SK-N-SH treated with all-trans-retinoic acid at 6 μM for 48 hours (cell line): ENCODE results near the gene SIGLEC5.

Experiments used
- ATAC-seq: fragments of 200-7000 bp; cut with Tn5 transposase; 3 replicates; pipeline ENCODE4 v1.9.1; 2020; ENCODE audit warnings: mild to moderate bottlenecking, moderate library complexity
- ARNTL ChIP-seq: fragments of 450-650 bp; formaldehyde crosslinking; IDR thresholded peaks from 2 replicates; pipeline ENCODE4 v1.5.0; 2020; ENCODE audit warnings: low read depth, mild to moderate bottlenecking, moderate library complexity, borderline replicate concordance
- BACH2 ChIP-seq: fragments of 250-450 bp; sonication (Bioruptor Pico); IDR thresholded peaks from 2 replicates; pipeline ENCODE4 v1.9.0; 2021; ENCODE audit warnings: mild to moderate bottlenecking, borderline replicate concordance
- CSDC2 ChIP-seq: fragments of 250-450 bp; sonication (Bioruptor Pico); IDR thresholded peaks from 2 replicates; pipeline ENCODE4 v1.5.0; 2020; ENCODE audit warnings: mild to moderate bottlenecking, moderate library complexity
- ESRRG ChIP-seq: fragments of 250-450 bp; sonication (Bioruptor Pico); IDR thresholded peaks from 2 replicates; pipeline ENCODE4 v1.6.1; 2021; ENCODE audit warnings: mild to moderate bottlenecking
- GLIS3 ChIP-seq: fragments of 250-450 bp; sonication (Bioruptor Pico); IDR thresholded peaks from 2 replicates; pipeline ENCODE4 v1.5.0; 2020; ENCODE audit warnings: mild to moderate bottlenecking, moderate library complexity
- ISL1 ChIP-seq: fragments of 250-450 bp; sonication (Bioruptor Pico); IDR thresholded peaks from 2 replicates; pipeline ENCODE4 v2.1.2; 2022; ENCODE audit warnings: mild to moderate bottlenecking, moderate library complexity
- OSR1 ChIP-seq: fragments of 250-450 bp; sonication (Bioruptor Pico); IDR thresholded peaks from 2 replicates; pipeline ENCODE4 v1.8.0; 2022; ENCODE audit warnings: moderate library complexity, mild to moderate bottlenecking, inconsistent platforms
- PPARA ChIP-seq: fragments of 250-450 bp; sonication (Bioruptor Pico); IDR thresholded peaks from 2 replicates; pipeline ENCODE4 v1.5.0; 2020; ENCODE audit warnings: mild to moderate bottlenecking, borderline replicate concordance
- SNAI2 ChIP-seq: fragments of 250-450 bp; sonication (Bioruptor Pico); IDR thresholded peaks from 2 replicates; pipeline ENCODE4 v1.5.0; 2020; ENCODE audit warnings: mild to moderate bottlenecking, moderate library complexity
- ZC3H10 ChIP-seq: fragments of 250-450 bp; sonication (Bioruptor Pico); IDR thresholded peaks from 2 replicates; pipeline ENCODE4 v1.5.1; 2021; ENCODE audit warnings: mild to moderate bottlenecking, moderate library complexity
- ZFP3 ChIP-seq: fragments of 250-450 bp; sonication (Bioruptor Pico); IDR thresholded peaks from 2 replicates; pipeline ENCODE4 v1.5.0; 2020; ENCODE audit warnings: mild to moderate bottlenecking, moderate library complexity
- ZFP30 ChIP-seq: fragments of 450-650 bp; formaldehyde crosslinking; IDR thresholded peaks from 2 replicates; pipeline ENCODE4 v1.5.0; 2022; ENCODE audit warnings: mild to moderate bottlenecking, moderate library complexity
- ZNF565 ChIP-seq: fragments of 450-650 bp; formaldehyde crosslinking; conservative IDR thresholded peaks from 2 replicates; pipeline ENCODE4 v1.5.0; 2020; ENCODE audit warnings: low read depth, mild to moderate bottlenecking, moderate library complexity
- ZNF70 ChIP-seq: fragments of 450-650 bp; formaldehyde crosslinking; IDR thresholded peaks from 2 replicates; pipeline ENCODE4 v1.5.0; 2020; ENCODE audit warnings: mild to moderate bottlenecking, moderate library complexity
- ZNF8 ChIP-seq: fragments of 450-650 bp; formaldehyde crosslinking; IDR thresholded peaks from 2 replicates; pipeline ENCODE4 v1.5.0; 2020; ENCODE audit warnings: mild to moderate bottlenecking, moderate library complexity
- TF ChIP-seq, protein P1 (sequence below): fragments of 250-450 bp; sonication (Bioruptor Pico); IDR thresholded peaks from 2 replicates; pipeline ENCODE4 v1.8.0; 2020; ENCODE audit warnings: mild to moderate bottlenecking, moderate library complexity, borderline replicate concordance
- TF ChIP-seq, protein P2 (sequence below): fragments of 250-450 bp; sonication (Bioruptor Pico); IDR thresholded peaks from 2 replicates; pipeline ENCODE4 v1.5.1; 2020; ENCODE audit warnings: low read depth, mild to moderate bottlenecking, moderate library complexity
- TF ChIP-seq, protein P3 (sequence below): fragments of 250-450 bp; sonication (Bioruptor Pico); IDR thresholded peaks from 2 replicates; pipeline ENCODE4 v1.5.0; 2020; ENCODE audit warnings: mild to moderate bottlenecking, moderate library complexity
- TF ChIP-seq, protein P4 (sequence below): fragments of 250-450 bp; sonication (Bioruptor Pico); IDR thresholded peaks from 2 replicates; pipeline ENCODE4 v1.8.0; 2021; ENCODE audit warnings: low read depth, mild to moderate bottlenecking, moderate library complexity, borderline replicate concordance

Gene SIGLEC5

DNA sequence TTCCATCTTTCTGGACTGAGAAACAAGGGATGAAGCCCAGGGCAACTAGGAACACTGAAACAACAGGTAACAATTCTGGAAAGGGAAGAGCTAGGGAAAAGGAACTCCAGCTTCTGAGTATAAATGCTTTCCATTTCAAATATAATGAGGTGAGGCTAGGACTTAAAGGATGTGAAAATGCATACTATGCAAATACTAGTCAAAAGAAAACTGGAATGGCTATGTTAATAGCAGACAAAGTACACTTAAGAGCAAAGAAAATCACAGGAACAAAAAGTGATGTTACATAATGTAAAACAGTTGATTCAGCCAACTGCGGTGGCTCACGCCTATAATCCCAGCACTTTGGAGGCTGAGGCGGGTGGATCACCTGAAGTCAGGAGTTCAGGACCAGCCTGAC, 10.2 kb upstream of the SIGLEC5 start:
- ATAC-seq: no peak
- TF ChIP-seq ISL1 (no peak), ZNF8 (no peak), BACH2 (no peak), PPARA (CRISPR knock-in tag) (no peak)
- TF ChIP-seq, protein P1, sequence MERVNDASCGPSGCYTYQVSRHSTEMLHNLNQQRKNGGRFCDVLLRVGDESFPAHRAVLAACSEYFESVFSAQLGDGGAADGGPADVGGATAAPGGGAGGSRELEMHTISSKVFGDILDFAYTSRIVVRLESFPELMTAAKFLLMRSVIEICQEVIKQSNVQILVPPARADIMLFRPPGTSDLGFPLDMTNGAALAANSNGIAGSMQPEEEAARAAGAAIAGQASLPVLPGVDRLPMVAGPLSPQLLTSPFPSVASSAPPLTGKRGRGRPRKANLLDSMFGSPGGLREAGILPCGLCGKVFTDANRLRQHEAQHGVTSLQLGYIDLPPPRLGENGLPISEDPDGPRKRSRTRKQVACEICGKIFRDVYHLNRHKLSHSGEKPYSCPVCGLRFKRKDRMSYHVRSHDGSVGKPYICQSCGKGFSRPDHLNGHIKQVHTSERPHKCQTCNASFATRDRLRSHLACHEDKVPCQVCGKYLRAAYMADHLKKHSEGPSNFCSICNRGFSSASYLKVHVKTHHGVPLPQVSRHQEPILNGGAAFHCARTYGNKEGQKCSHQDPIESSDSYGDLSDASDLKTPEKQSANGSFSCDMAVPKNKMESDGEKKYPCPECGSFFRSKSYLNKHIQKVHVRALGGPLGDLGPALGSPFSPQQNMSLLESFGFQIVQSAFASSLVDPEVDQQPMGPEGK (CRISPR knock-in tag): no peak
- TF ChIP-seq, protein P2, sequence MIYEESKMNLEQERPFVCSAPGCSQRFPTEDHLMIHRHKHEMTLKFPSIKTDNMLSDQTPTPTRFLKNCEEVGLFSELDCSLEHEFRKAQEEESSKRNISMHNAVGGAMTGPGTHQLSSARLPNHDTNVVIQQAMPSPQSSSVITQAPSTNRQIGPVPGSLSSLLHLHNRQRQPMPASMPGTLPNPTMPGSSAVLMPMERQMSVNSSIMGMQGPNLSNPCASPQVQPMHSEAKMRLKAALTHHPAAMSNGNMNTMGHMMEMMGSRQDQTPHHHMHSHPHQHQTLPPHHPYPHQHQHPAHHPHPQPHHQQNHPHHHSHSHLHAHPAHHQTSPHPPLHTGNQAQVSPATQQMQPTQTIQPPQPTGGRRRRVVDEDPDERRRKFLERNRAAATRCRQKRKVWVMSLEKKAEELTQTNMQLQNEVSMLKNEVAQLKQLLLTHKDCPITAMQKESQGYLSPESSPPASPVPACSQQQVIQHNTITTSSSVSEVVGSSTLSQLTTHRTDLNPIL (CRISPR knock-in tag): no peak
- TF ChIP-seq, protein P3, sequence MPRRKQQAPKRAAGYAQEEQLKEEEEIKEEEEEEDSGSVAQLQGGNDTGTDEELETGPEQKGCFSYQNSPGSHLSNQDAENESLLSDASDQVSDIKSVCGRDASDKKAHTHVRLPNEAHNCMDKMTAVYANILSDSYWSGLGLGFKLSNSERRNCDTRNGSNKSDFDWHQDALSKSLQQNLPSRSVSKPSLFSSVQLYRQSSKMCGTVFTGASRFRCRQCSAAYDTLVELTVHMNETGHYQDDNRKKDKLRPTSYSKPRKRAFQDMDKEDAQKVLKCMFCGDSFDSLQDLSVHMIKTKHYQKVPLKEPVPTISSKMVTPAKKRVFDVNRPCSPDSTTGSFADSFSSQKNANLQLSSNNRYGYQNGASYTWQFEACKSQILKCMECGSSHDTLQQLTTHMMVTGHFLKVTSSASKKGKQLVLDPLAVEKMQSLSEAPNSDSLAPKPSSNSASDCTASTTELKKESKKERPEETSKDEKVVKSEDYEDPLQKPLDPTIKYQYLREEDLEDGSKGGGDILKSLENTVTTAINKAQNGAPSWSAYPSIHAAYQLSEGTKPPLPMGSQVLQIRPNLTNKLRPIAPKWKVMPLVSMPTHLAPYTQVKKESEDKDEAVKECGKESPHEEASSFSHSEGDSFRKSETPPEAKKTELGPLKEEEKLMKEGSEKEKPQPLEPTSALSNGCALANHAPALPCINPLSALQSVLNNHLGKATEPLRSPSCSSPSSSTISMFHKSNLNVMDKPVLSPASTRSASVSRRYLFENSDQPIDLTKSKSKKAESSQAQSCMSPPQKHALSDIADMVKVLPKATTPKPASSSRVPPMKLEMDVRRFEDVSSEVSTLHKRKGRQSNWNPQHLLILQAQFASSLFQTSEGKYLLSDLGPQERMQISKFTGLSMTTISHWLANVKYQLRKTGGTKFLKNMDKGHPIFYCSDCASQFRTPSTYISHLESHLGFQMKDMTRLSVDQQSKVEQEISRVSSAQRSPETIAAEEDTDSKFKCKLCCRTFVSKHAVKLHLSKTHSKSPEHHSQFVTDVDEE: no peak

DNA sequence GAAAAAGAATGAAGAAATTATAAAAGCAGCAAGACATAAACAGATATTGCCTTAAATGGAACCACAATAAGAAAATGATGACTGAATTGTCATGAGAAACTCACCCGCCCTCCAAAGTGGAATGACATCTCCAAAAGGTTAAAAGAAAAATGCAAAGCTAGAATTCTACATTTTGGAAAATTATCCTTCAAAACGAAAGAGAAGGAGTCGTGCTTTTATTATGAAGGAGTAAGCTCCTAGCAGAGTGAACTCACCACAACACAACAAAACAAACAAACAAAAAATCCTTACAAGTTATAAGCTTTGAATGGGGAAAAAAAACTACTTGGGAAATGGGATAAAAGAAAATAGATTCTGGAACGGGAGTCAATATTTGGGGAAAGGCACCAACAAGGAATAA, 9.7 kb upstream of the SIGLEC5 start:
- TF ChIP-seq ZNF70 (CRISPR knock-in tag): no peak
- TF ChIP-seq ZNF8: no peak
- no peak for TF ChIP-seq CSDC2 (CRISPR knock-in tag)
- TF ChIP-seq GLIS3 (CRISPR knock-in tag): no peak
- no peak for TF ChIP-seq ZC3H10 (CRISPR knock-in tag)
- no peak for ATAC-seq

DNA sequence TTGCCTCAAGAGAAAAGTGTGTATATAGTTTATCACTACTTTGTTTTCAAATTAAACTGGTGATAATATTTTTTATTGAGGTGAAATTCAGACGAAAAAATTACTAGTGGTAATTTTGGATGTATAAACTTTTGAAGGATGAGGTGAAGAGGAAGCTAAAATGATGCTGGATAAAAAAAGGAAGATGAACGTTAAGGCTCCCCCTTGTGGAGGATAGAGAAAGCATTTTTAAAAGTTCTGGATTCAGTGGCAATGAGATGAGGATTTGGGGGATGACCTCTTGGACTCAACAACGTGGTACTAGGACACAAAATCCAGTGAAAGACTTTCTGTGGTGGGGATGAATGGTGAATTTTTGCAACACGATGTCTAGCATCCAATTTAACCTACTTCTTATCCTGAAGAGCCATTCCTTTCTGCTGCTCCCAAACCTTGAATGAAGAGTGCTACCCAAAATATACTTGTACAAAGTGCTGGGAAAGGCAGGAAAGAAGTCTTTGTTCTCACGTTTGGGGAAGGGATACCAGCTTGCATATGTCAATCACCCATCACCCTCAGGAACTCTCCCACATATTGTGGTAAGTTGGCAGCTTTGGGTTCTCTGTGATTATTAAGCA, 7.3 kb upstream of the SIGLEC5 start:
- TF ChIP-seq ARNTL (CRISPR knock-in tag) (no peak), ZNF70 (CRISPR knock-in tag) (no peak), ISL1 (no peak), ESRRG (CRISPR knock-in tag) (no peak), ZNF565 (no peak)
- ATAC-seq: no peak

DNA sequence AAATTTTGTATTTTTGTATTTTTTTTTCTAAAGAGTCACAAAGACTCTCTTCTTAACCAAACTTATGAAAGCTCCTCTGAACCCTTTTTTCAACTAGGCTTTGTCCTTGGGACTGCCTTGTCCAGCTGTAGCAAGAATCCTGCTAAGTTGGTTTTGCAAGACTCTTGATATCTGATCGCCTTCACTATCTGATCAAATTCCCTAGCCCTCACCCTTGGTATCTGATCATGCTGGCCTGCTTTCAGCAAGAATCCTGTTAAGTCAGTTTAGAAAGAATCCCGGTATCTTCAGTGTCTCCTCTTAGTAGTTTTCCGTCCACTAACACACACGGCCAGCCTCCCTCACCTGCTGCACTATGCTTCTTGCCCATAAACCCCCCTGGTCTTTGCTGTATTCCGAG, 1.9 kb upstream of the SIGLEC5 start:
- no peak for TF ChIP-seq GLIS3 (CRISPR knock-in tag)
- no peak for TF ChIP-seq ZC3H10 (CRISPR knock-in tag)
- TF ChIP-seq, all 23 proteins: peak for 0
- no peak for ATAC-seq

DNA sequence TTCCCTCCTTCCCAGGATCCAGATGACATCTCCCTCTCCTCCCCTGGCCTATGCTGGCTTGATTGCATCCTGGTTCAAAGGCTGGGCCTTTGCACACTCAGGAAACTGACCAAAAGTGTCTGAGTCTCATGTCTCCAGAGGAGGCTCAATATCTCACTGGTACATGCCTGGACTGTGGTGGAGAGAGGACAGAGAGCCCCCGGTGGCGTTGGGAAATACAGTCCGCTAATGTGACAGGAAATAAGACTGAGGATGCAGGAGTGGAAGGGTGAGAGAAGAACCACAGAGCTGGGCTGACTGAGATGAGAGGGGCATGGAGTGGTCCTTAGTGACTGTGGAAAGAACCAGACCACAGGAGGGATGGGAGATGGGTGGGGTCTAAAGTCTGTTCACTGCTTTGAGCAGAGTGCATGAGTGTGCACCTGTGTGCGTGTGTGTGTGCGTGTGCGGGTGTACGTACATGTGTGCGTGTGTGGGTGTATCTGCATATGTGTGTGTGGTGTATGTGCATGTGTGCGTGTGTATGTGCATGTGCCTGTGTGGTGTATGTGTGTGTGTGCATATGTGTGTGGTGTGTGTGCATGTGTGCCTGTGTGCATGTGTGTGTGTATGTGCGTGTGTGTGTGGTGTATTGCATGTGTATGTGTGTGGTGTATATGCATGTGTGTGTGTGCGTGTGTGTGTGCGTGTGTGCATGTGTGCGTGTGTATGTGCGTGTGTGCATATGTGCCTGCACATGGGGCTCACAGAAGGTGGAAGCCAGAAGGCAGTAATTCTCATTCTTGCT, 1.9 kb downstream of the SIGLEC5 start:
- TF ChIP-seq ZFP30 (no peak), ARNTL (CRISPR knock-in tag) (no peak), ZFP3 (no peak), ZNF70 (CRISPR knock-in tag) (no peak), ZNF565 (no peak), GLIS3 (CRISPR knock-in tag) (no peak), OSR1 (CRISPR knock-in tag) (no peak), SNAI2 (CRISPR knock-in tag) (no peak), PPARA (CRISPR knock-in tag) (no peak), ESRRG (CRISPR knock-in tag) (no peak), BACH2 (no peak)
- TF ChIP-seq, protein P3: no peak
- TF ChIP-seq, protein P1 (CRISPR knock-in tag): no peak
- TF ChIP-seq, protein P4, sequence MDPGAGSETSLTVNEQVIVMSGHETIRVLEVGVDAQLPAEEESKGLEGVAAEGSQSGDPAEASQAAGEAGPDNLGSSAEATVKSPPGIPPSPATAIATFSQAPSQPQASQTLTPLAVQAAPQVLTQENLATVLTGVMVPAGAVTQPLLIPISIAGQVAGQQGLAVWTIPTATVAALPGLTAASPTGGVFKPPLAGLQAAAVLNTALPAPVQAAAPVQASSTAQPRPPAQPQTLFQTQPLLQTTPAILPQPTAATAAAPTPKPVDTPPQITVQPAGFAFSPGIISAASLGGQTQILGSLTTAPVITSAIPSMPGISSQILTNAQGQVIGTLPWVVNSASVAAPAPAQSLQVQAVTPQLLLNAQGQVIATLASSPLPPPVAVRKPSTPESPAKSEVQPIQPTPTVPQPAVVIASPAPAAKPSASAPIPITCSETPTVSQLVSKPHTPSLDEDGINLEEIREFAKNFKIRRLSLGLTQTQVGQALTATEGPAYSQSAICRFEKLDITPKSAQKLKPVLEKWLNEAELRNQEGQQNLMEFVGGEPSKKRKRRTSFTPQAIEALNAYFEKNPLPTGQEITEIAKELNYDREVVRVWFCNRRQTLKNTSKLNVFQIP: no peak
- no peak for ATAC-seq
